Neural crest cell (in vitro differentiated cells): Measurements from ENCODE around the gene OSBPL10. TPM values are rescaled to one million over a fixed set of nuclear protein-coding genes. Genes with fewer than 3 reads are reported as not detected.

Experiments
- DNase-seq: peaks from one replicate; pipeline ENCODE4 v3.0.0; 2021; ENCODE audit warnings: low read depth, mixed read lengths, low spot score
- H3K27ac Mint-ChIP-seq: one replicate; pipeline ENCODE4 v1.8.0; 2021; ENCODE audit warnings: mild to moderate bottlenecking, mixed read lengths; ENCODE audit not compliant: unreplicated experiment
- H3K27me3 Mint-ChIP-seq: 2 replicates; pipeline ENCODE4 v1.8.0; 2021; ENCODE audit warnings: low read depth, mild to moderate bottlenecking, mixed read lengths
- H3K36me3 Mint-ChIP-seq: 2 replicates; pipeline ENCODE4 v1.8.0; 2021; ENCODE audit warnings: low read depth, mild to moderate bottlenecking, mixed read lengths
- H3K4me1 Mint-ChIP-seq: 2 replicates; pipeline ENCODE4 v1.8.0; 2021; ENCODE audit warnings: mixed read lengths
- H3K4me3 Mint-ChIP-seq: one replicate; pipeline ENCODE4 v1.8.0; 2021; ENCODE audit warnings: mild to moderate bottlenecking, mixed read lengths
- H3K9me3 Mint-ChIP-seq: 2 replicates; pipeline ENCODE4 v1.8.0; 2021; ENCODE audit warnings: mixed read lengths
- total RNA-seq: library from RNA; stranded (reverse); gene quantifications from 2 replicates; pipeline ENCODE4 v1.2.1, GENCODE V29; 2021
- TF ChIP-seq, protein P1 (sequence below): fragments of 200-600 bp; sonication (generic); conservative IDR thresholded peaks from 2 replicates; pipeline ENCODE4 v1.5.0; 2021; ENCODE audit warnings: antibody characterized with exemption, mild to moderate bottlenecking

Gene OSBPL10
- total RNA-seq, 1 donor from 2014 or later = 18.7 TPM

DNA sequence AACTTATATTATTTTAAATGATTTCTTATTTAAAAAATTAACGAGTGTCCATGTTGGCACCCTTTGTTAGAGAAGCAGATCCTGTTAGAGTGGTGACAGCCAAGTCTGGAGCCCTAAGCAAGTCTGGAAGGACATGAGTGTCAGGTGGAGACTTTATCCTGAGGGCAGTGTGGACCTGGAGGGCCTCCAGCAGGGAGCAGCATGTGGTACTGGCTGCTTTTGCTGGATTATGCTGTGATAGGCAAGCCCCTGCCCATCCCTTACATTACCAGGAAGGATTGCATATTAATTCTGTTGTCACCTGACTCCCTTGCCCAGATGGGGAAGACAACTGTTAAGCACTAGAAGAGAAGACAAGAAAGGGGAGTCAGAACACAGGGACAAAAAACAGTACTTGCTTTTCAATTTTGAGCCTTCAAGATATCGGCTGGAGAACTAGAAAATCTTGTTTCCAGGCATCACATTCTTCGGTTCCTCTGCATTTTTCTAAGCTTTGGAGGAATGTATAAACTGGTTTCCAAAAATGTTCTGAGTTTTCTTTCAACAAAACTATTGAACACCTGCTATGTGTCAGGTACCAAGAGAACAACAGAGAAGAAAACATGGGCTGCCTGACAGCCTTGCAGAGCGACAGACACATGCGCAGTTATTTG, 23.2 kb upstream of the OSBPL10 start:
- H3K4me3 Mint-ChIP-seq = no peak overlapping the region
- no peak for DNase-seq
- no peaks in the 10 kb centered on the region for H3K27me3 Mint-ChIP-seq
- H3K4me1 Mint-ChIP-seq = peaks cover 12% of the 10 kb centered on the region
- TF ChIP-seq, protein P1, sequence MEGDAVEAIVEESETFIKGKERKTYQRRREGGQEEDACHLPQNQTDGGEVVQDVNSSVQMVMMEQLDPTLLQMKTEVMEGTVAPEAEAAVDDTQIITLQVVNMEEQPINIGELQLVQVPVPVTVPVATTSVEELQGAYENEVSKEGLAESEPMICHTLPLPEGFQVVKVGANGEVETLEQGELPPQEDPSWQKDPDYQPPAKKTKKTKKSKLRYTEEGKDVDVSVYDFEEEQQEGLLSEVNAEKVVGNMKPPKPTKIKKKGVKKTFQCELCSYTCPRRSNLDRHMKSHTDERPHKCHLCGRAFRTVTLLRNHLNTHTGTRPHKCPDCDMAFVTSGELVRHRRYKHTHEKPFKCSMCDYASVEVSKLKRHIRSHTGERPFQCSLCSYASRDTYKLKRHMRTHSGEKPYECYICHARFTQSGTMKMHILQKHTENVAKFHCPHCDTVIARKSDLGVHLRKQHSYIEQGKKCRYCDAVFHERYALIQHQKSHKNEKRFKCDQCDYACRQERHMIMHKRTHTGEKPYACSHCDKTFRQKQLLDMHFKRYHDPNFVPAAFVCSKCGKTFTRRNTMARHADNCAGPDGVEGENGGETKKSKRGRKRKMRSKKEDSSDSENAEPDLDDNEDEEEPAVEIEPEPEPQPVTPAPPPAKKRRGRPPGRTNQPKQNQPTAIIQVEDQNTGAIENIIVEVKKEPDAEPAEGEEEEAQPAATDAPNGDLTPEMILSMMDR = peak; percentile 54
- no peaks in the 10 kb centered on the region for H3K9me3 Mint-ChIP-seq
- no peaks in the 10 kb centered on the region for H3K36me3 Mint-ChIP-seq
- H3K27ac Mint-ChIP-seq = no peak overlapping the region

DNA sequence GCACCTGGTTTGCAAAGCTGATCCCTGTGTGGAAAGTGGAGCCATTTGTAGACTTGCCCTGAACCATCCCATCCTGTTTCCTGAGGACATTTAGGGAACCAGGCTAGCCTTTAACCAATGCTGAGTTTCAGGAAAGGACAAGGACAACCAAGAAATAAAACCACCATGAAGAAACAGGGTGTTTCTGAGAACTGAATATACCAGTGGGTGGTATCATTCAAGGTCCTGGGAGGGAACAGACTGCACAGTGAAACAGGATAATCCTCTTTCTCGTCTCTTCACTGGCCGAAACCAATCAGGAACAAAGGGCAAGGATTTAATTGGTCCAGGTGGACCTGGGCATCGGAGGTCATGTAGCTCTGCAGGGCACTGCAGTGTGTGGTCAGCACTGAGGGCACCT, 22.3 kb upstream of the OSBPL10 start:
- Mint-ChIP-seq H3K27ac (no peak overlapping the region), H3K4me1 (peaks cover 12% of the 10 kb centered on the region), H3K27me3 (no peaks in the 10 kb centered on the region), H3K4me3 (no peak overlapping the region), H3K9me3 (no peaks in the 10 kb centered on the region), H3K36me3 (no peaks in the 10 kb centered on the region)
- no peak for DNase-seq
- TF ChIP-seq, protein P1 = no peak

DNA sequence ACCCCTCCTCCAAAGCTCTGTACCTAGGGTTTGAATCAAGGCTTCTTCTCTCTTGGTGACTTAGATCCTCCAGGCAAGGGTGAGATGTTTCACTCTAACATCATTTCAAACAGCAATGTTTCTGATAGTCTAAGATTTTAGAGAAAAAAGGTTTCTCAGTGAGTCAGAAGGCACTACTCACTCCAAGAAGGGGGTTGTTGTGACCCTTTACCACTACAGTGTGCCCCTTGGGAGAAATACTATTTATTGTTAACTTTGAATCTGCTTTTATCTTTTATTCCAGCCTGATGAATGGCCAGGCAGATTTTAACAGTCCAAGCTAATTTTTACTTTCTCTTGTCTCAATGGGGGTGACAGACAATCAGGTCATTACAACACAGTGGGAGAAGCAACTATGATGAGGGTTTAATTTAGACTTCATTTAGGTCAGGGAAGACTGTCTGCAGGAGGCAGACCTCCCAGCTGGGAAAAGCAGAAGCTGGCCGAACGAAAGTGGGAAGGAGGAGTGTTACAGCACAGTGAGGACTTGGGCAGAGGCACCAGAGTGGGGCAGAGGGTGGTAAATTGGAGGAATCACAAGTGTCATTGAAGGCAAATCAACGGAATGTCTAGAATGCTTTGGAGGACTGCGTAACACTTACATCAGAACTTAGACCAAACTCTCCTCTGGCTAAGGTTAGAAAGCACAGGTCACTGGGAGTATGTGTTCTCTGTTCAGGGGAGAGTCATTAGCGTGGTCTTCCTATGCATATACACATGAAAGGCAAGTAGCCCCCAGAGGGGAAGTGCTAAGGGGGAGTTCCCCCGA, 21.7 kb upstream of the OSBPL10 start:
- DNase-seq = no peak
- H3K27ac Mint-ChIP-seq = peak overlapping the region; percentile 32
- H3K4me1 Mint-ChIP-seq = peaks cover 12% of the 10 kb centered on the region
- H3K4me3 Mint-ChIP-seq = no peak overlapping the region
- no peaks in the 10 kb centered on the region for H3K27me3 Mint-ChIP-seq
- H3K36me3 Mint-ChIP-seq = no peaks in the 10 kb centered on the region
- TF ChIP-seq, protein P1 = no peak
- H3K9me3 Mint-ChIP-seq = no peaks in the 10 kb centered on the region

DNA sequence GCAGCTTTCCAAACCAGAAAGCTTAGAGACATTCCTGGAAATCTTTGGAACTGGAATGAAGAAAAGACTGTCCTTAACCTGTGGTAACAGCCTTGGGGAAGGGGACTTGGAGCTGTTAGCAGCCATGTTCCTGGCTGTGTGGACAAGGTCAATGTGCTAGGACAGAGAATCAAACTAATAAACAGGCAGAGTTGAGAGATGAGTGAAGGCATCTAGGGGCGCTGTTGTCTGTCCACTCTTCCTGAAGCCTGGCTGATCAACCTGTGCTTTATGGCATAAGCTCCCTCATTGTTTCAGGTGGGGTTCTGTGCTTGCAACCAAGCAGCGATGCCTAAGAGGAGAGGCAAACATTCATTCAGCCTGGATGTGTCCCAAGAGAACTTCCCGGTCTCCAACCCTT, 19.8 kb upstream of the OSBPL10 start:
- Mint-ChIP-seq H3K27ac (no peak overlapping the region), H3K27me3 (no peaks in the 10 kb centered on the region), H3K36me3 (peaks cover 3% of the 10 kb centered on the region), H3K4me1 (peaks cover 12% of the 10 kb centered on the region), H3K9me3 (no peaks in the 10 kb centered on the region), H3K4me3 (no peak overlapping the region)
- TF ChIP-seq, protein P1 = no peak
- no peak for DNase-seq

DNA sequence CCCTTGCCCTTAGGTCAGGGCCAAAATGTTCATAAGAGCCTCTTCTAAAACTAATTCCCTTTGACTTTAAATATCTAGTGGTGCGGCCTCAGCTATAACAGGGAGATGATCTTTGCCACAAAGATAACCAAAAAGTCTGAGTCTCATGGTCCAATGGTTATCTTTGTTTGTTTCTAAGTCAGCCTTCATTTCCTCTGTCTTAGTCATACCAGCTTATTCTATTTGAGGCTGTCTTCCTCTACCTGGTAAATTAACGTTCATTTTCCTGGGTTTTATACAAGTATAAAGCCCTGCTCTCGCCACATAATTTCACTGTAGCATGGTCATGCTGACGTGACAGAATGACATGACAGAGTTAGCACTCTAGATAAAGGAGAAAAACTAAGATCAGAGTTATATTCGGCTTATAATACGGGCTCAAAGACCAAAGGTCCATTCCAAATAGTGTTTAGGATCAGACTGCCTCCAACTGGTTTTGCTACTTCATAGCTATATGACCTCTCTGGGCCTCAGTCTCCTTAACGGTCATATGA, 18.9 kb upstream of the OSBPL10 start:
- Mint-ChIP-seq H3K4me3 (no peak overlapping the region), H3K27me3 (no peaks in the 10 kb centered on the region), H3K4me1 (peaks cover 12% of the 10 kb centered on the region), H3K9me3 (no peaks in the 10 kb centered on the region), H3K36me3 (peaks cover 3% of the 10 kb centered on the region), H3K27ac (peak overlapping the region; percentile 3)
- DNase-seq = no peak
- TF ChIP-seq, protein P1 = no peak
